PC-9 (cell line): ENCODE data around the gene PDE3A. TPM values are rescaled to one million over a fixed set of nuclear protein-coding genes. Genes with fewer than 3 reads are reported as not detected.

Experiments
- BruUV-seq: library from RNA; stranded (reverse); fragments of 400-500 nt; replicated peaks from 2 replicates; lab custom pipeline; 2021; lab: Mats Ljungman, UMichigan
- CTCF ChIA-PET: fragments of 300-600 bp; sonication (Branson Sonifier 250); formaldehyde crosslinking; loops from one replicate; lab custom pipeline; 2022; ENCODE audit warnings: antibody characterized with exemption; lab: Charles Lee
- POLR2A ChIA-PET: fragments of 300-600 bp; sonication (Branson Sonifier 250); formaldehyde crosslinking; loops from one replicate; lab custom pipeline; 2022; ENCODE audit warnings: antibody characterized with exemption; ENCODE audit not compliant: unreplicated experiment; lab: Charles Lee
- DNase-seq, 2 experiments: peaks; one replicate each; pipeline versions ENCODE4 v3.0.0 to v3.0.0-alpha.2; 2015 to 2022; ENCODE audit warnings: mixed read lengths in 1 of 2
- H2AFZ ChIP-seq: fragments of 200-600 bp; sonication (generic); 2 replicates; pipeline ENCODE4 v1.8.1; 2017; ENCODE audit warnings: antibody characterized with exemption
- H3F3A ChIP-seq: fragments of 200-600 bp; sonication (generic); 2 replicates; pipeline ENCODE4 v1.8.1; 2017; ENCODE audit warnings: antibody characterized with exemption, mild to moderate bottlenecking, low read depth; ENCODE audit not compliant: insufficient read depth
- H3K27ac ChIP-seq: fragments of 200-600 bp; sonication (generic); 2 replicates; pipeline ENCODE4 v1.6.1; 2016; ENCODE audit warnings: mixed run types
- H3K27me3 ChIP-seq: fragments of 200-600 bp; sonication (generic); 2 replicates; pipeline ENCODE4 v1.6.1; 2016; ENCODE audit warnings: low read depth, mixed run types; ENCODE audit not compliant: insufficient read depth
- H3K36me3 ChIP-seq: fragments of 200-600 bp; sonication (generic); 2 replicates; pipeline ENCODE4 v1.6.1; 2016; ENCODE audit warnings: low read depth, mixed run types
- H3K4me1 ChIP-seq: fragments of 200-600 bp; sonication (generic); replicated peaks from 2 replicates; pipeline ENCODE4 v1.6.1; 2016; ENCODE audit warnings: mixed run types; ENCODE audit not compliant: insufficient read depth
- H3K4me2 ChIP-seq: fragments of 200-600 bp; sonication (generic); 2 replicates; pipeline ENCODE4 v1.6.1; 2017; ENCODE audit warnings: mixed run types
- H3K4me3 ChIP-seq: fragments of 200-600 bp; sonication (generic); 2 replicates; pipeline ENCODE4 v1.6.1; 2016; ENCODE audit warnings: mixed run types
- H3K79me2 ChIP-seq: fragments of 200-600 bp; sonication (generic); 2 replicates; pipeline ENCODE4 v1.6.1; 2017; ENCODE audit warnings: low read depth, mixed run types
- H3K9me2 ChIP-seq: fragments of 200-600 bp; sonication (generic); 2 replicates; pipeline ENCODE4 v1.8.1; 2017; ENCODE audit warnings: mild to moderate bottlenecking; ENCODE audit not compliant: insufficient read depth
- H3K9me3 ChIP-seq: fragments of 200-600 bp; sonication (generic); 2 replicates; pipeline ENCODE4 v1.8.1; 2016; ENCODE audit warnings: low read depth; ENCODE audit not compliant: insufficient read depth
- H4K20me1 ChIP-seq: fragments of 200-600 bp; sonication (generic); 2 replicates; pipeline ENCODE4 v1.8.1; 2017; ENCODE audit not compliant: insufficient read depth
- EZH2 ChIP-seq: fragments of 200-600 bp; sonication (generic); IDR thresholded peaks from 2 replicates; pipeline ENCODE4 v1.8.0; 2017; ENCODE audit warnings: antibody characterized with exemption, low read depth
- intact Hi-C: fragments of 100-400 bp; cut with micrococcal nuclease; formaldehyde crosslinking; loops from one replicate; pipeline ENCODE4 v1.10.0; 2022; ENCODE audit not compliant: unreplicated experiment
- total RNA-seq: library from RNA; stranded (reverse); gene quantifications from 2 replicates; pipeline ENCODE4 v1.2.3, GENCODE V29; 2021
- TF ChIP-seq, protein P1 (sequence below): fragments of 200-600 bp; sonication (generic); conservative IDR thresholded peaks from 2 replicates; pipeline ENCODE4 v1.6.1; 2017; ENCODE audit warnings: mixed run types, antibody characterized with exemption, mild to moderate bottlenecking, moderate library complexity

Gene PDE3A
- total RNA-seq, 1 experiment from 2014 or later, result not detected

DNA sequence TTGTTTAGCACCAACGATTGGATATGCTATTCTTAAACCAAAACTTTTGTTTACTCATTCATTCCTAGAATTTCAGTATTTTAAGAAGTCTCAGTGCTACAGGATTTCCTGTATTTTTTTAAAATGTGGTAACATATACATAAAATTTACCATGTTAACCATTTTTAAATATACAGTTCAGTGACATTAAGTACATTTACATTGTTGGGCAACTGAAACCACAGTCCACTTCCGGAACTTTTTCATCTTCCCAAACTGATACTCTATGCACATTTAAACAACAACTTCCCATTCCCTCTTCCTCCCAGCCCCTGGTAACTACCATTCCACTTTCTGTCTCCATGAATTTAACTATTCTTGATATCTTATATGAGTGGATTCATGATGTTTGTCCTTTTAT, 30.3 kb downstream of the PDE3A start:
- intact Hi-C loops, result no loop called here
- Histone ChIP-seq H3K27me3 (no peaks in the 10 kb centered on the region), H3K79me2 (no peaks in the 10 kb centered on the region), H3K27ac (no peak overlapping the region), H3K4me1 (no peaks in the 10 kb centered on the region), H3K9me3 (no peaks in the 10 kb centered on the region; the same call in 1 of the 2 replicates), H2AFZ (no peak overlapping the region), H3K9me2 (no peaks in the 10 kb centered on the region), H3F3A (no peaks in the 10 kb centered on the region), H3K4me3 (no peak overlapping the region), H3K36me3 (no peaks in the 10 kb centered on the region), H4K20me1 (no peaks in the 10 kb centered on the region), H3K4me2 (no peak overlapping the region)
- no peak for DNase-seq
- BruUV-seq, result no TSS peak
- TF ChIP-seq EZH2, result no peak
- TF ChIP-seq, protein P1, sequence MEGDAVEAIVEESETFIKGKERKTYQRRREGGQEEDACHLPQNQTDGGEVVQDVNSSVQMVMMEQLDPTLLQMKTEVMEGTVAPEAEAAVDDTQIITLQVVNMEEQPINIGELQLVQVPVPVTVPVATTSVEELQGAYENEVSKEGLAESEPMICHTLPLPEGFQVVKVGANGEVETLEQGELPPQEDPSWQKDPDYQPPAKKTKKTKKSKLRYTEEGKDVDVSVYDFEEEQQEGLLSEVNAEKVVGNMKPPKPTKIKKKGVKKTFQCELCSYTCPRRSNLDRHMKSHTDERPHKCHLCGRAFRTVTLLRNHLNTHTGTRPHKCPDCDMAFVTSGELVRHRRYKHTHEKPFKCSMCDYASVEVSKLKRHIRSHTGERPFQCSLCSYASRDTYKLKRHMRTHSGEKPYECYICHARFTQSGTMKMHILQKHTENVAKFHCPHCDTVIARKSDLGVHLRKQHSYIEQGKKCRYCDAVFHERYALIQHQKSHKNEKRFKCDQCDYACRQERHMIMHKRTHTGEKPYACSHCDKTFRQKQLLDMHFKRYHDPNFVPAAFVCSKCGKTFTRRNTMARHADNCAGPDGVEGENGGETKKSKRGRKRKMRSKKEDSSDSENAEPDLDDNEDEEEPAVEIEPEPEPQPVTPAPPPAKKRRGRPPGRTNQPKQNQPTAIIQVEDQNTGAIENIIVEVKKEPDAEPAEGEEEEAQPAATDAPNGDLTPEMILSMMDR, result no peak
- ChIA-PET CTCF (no interaction called here), POLR2A (no interaction called here)

DNA sequence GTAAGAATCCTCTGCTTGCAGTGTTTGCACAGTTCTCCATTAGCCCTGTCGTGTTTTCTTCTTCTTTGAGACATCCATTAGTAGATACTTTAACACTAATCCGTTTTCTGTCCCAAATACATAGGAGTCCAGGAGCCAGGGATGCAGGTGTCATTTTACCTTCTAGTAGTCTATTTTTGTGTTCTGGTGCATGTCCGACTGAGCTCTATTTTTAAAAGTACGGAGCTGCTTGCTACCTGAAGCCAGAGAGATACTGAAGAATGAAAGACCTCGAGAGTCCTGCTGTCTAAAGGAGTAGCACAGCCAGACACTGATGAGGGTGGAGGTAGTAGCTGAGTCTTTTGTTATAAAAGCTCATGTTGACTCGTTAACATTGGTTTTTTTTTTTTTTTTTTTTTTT, 31.7 kb downstream of the PDE3A start:
- no peak for TF ChIP-seq EZH2
- TF ChIP-seq, protein P1, result no peak
- DNase-seq, result no peak
- H3K27me3 ChIP-seq, result no peaks in the 10 kb centered on the region
- H4K20me1 ChIP-seq, result no peaks in the 10 kb centered on the region
- no peaks in the 10 kb centered on the region for H3K79me2 ChIP-seq
- no peaks in the 10 kb centered on the region for H3F3A ChIP-seq
- no peaks in the 10 kb centered on the region for H3K4me1 ChIP-seq
- ChIA-PET POLR2A (no interaction called here), CTCF (no interaction called here)
- no peak overlapping the region for H3K4me2 ChIP-seq
- no TSS peak for BruUV-seq
- H3K9me3 ChIP-seq, result no peaks in the 10 kb centered on the region
- H3K4me3 ChIP-seq, result no peak overlapping the region
- no peaks in the 10 kb centered on the region for H3K36me3 ChIP-seq
- intact Hi-C loops, result no loop called here
- H2AFZ ChIP-seq, result no peak overlapping the region
- H3K9me2 ChIP-seq, result no peaks in the 10 kb centered on the region
- no peak overlapping the region for H3K27ac ChIP-seq

DNA sequence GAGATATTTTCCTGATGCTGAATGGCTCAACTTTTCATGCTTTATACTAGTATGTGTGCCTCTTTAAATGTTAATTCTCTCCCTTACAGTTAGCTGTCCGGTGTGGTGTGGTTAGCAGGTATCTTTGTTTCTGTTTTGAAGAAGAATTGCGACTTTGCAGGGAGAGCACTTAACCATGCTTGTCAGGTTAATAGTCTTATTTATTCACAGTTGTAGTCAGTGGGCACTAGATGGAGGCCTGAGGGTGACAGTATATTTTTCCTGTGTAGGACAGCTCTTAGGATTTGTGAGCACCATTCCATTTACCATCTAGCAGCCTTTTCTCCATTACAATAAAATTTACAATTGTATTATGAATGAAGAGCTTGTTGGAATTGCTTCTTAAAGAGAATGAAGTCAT, 34.9 kb downstream of the PDE3A start:
- no peaks in the 10 kb centered on the region for H3F3A ChIP-seq
- TF ChIP-seq EZH2, result no peak
- TF ChIP-seq, protein P1, result no peak
- no peaks in the 10 kb centered on the region for H3K9me2 ChIP-seq
- H3K27ac ChIP-seq, result no peak overlapping the region
- no peaks in the 10 kb centered on the region for H3K36me3 ChIP-seq
- no peaks in the 10 kb centered on the region for H3K27me3 ChIP-seq
- no peak overlapping the region for H3K4me2 ChIP-seq
- no TSS peak for BruUV-seq
- ChIA-PET CTCF (no interaction called here), POLR2A (interaction anchor here (0.6 kb wide), 1 partner anchor 45 kb away, joined by 4 read pairs; no protein-coding TSS in a partner anchor)
- H3K79me2 ChIP-seq, result no peaks in the 10 kb centered on the region
- H3K9me3 ChIP-seq, result no peaks in the 10 kb centered on the region
- no peaks in the 10 kb centered on the region for H4K20me1 ChIP-seq
- intact Hi-C loops, result no loop called here
- no peak overlapping the region for H2AFZ ChIP-seq
- DNase-seq, result no peak
- no peak overlapping the region for H3K4me3 ChIP-seq
- H3K4me1 ChIP-seq, result no peaks in the 10 kb centered on the region
